ENCODE results near the gene IRX5. TPM values are rescaled to one million over a fixed set of nuclear protein-coding genes. Genes with fewer than 3 reads are reported as not detected.

Gene IRX5
- total RNA-seq, 1 donor from 2014 or later, result 0.99 TPM

DNA sequence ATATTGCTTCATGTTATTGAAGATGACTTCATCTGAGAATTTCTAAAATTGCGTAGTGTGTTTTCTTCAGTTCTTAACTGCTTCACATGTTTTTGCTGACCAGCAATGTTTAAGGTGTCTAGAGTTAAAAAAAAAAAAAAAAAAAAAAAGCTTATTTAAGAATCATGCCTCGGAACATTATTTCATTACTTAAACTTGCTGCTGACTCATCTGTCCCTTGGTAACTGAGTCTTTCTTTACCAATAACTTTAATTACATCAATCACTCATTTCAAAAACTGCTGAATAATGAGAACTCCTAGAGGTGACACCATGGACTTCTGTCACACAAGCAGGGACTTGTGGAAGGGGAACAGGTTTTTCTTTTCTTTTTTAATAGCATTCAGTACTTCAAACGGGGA is 16.2 kb downstream of the IRX5 start:
- no peak for DNase-seq (ENCODE audit: low read depth, low spot score)

GRCh38 chr16:54947616-54948015 is 17.0 kb downstream of the IRX5 start:
- DNase-seq (ENCODE audit: low read depth, low spot score), result no peak

DNA sequence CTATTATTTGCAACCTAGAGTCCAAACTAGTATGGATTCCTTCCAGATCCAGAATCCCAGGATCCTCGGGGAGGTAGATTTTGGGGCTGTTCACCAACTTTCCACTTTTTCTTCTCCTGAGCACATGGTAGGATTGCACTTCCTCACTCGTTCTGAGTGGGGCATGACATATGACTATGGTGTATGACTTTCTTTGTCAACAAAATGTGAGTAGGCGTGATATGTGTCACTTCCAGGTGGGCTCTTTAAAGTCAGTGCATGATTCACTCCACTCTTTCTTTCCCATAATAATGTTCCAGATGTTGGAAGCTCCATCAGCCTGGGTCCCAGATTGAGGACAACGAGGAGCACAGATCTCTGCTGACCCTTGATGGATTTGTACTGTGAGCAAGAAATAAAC is 21.5 kb downstream of the IRX5 start:
- no peak for DNase-seq (ENCODE audit: low read depth, low spot score)

DNA sequence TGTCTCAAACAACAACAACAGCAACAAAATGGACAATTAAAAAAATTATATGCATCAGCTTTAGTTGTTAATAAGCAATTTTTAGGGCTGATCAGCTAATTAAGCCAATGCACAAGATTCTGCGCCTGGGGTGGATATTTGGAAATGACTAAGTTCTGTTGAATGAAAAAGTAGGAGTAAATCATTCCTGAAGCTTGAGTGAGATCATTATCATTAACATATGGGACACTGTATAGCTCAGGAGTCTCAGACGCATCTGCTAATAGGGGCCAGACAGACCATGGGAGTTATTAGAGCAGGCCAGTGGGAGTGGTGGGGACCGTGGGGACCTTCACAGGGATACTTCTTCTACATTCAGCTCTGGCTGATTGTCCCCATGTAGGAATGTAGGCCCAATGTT is 22.8 kb downstream of the IRX5 start:
- no peak for DNase-seq (ENCODE audit: low read depth, low spot score)

GRCh38 chr16:54954220-54954619 is 23.6 kb downstream of the IRX5 start:
- DNase-seq (ENCODE audit: low read depth, low spot score), result no peak

DNA sequence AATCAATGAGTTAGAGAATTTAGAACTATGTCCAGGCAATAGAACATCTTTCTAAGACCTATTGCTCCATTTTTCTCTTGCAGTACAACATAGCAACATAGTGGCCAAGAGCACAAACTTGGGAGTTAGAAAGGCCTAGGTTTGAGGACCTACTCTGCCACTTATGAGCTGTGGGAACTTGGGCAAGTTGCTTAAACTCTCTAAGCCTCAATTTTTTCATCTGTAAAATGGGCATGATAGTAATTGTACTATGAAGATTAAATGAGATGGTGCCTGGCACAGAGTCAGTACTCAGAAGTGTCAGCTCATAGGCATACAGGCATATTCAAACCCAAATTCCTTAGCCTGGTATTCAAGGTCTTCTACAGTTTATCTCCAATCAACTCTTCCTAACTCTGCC is 25.1 kb downstream of the IRX5 start:
- no peak for DNase-seq (ENCODE audit: low read depth, low spot score)

GRCh38 chr16:54957403-54958166 is 26.9 kb downstream of the IRX5 start:
- no peak for DNase-seq (ENCODE audit: low read depth, low spot score)

DNA sequence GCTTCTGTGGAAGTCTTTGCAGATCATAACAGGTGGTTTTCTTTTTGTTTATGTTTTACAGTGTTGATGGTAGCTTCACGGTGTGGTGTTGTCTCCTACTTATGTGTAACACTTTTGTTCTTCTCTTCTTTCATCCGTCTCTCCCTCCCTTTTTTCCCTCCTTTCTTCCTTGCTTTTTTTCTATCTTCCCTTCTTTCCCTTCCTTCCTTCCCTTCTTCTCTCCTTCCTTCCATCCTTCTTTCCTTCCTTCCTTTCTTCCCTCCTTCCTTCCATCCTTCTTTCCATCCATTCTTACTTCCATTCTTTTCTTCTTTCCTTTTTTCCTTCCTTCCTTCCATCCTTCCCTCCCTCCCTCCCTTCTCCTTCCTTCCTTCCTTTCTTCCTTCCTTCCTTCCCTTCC is 31.4 kb downstream of the IRX5 start:
- no peak for DNase-seq (ENCODE audit: low read depth, low spot score)

DNA sequence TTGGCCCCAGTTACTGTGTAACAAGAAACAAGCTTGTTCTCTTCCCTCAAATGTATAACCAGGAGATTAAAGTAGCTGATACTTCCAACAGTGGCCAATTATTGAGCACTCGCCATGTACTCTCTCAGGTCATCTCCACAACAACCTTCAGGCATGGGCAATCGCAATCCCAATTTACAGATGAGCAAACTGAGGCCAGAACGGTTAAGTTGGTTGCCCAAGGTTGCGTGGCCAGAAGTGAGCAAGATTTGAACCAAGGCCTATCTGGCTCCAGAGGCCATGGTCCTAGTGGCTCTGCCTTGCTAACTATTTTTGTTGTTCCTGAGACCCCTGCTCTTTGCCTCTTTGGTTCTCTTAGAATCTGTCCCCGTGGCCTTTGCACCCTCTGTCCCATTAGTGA is 33.6 kb downstream of the IRX5 start:
- no peak for DNase-seq (ENCODE audit: low read depth, low spot score)

GRCh38 chr16:54965464-54965863 is 34.8 kb downstream of the IRX5 start:
- no peak for DNase-seq (ENCODE audit: low read depth, low spot score)

GRCh38 chr16:54968011-54968410 is 37.3 kb downstream of the IRX5 start:
- no peak for DNase-seq (ENCODE audit: low read depth, low spot score)

DNA sequence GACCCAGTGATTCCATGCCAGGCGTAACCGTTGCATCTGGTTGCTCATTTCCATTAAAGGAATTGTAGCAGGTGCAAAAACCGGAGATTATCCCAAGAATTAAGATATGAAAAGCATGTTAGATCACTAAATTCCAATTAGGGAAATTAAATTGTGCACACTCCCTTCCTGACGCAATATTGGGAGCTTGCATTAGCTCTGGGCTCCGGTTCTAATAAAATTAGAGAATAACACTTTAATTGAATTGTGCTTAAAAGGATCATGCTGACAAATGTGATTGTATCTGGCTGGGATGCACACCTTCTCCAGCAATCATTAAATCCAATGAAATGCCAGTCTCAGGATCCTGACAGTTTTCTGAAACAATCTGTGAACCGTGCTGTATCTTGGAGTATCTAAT is 38.1 kb downstream of the IRX5 start:
- DNase-seq (ENCODE audit: low read depth, low spot score), result no peak

DNA sequence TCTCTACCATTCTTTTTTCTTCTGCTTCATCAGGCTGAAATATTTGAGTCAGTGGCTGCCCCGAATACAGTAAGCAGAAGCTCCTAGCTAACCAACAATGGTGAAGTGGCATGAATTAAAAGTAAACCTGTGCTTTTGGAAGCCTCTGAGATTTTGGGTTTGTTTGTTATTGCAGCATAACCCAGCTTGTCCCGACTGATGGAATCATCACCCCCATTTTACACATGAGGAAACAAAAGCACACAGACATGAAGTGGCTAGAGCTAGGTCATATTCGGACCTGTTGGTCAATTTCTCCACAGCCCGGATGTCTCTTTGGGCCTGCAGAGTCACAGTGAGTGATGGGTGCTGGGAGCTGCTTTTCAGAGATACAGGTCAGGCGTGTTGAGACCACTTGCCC is 39.4 kb downstream of the IRX5 start:
- DNase-seq (ENCODE audit: low read depth, low spot score), result no peak

DNA sequence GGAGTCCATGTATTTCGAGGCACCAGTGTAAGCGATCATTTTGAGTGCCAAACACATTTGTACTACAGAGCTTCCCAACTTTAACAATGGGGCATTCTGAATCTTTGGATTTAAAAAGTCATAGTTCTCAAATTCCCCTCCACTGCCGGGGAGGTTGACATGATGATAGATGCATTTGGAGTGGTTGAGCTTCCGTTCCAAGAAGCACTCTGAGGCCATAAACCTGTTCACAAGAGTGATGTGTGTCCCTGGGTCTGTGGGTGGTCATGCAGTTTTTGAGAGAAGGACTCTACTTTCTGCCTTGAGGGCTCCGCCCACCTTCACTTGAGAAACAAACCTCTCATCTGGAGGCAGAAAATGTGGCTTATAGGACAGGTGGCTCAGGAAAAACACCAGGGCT is 43.7 kb downstream of the IRX5 start:
- DNase-seq (ENCODE audit: low read depth, low spot score), result no peak

GRCh38 chr16:54976651-54977200 is 46.1 kb downstream of the IRX5 start:
- DNase-seq (ENCODE audit: low read depth, low spot score), result no peak

- DNase-seq (ENCODE audit: low read depth, low spot score), result no peak
These were observed 46.5 kb downstream of the IRX5 start for GRCh38 chr16:54977211-54977610.

DNA sequence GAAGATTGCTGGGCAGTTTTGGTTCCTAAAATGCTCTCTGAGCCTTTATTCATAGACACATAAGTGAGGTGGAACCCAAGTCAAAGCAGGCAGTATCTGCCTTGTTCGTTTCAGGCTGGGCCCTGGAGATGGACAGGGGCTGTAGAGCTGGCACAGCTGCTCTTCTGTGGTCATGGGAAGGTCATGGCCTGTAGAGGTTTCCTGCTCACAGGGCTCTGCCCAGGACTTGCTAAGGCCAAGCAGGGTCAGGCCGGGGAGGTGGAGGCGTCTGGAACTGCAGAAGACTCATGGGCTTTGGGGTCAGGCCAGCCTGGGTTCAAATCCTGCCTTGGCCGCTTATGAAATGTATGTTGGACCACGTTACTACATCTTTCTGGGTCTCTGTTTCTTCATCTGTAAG is 50.2 kb downstream of the IRX5 start:
- DNase-seq (ENCODE audit: low read depth, low spot score), result no peak

Measured in pulmonary artery endothelial cell (primary cell).